ENCODE measurements around the gene CRYBB1. TPM values are rescaled to one million over a fixed set of nuclear protein-coding genes. Genes with fewer than 3 reads are reported as not detected.

Gene CRYBB1
- total and polyA plus RNA-seq, 2 donors from 2014 or later: 0.54 to 1.7 TPM

GRCh38 chr22:26556904-26557303, 60.9 kb downstream of the CRYBB1 start:
- Histone ChIP-seq H3K4me1 (ENCODE audit: control insufficient read depth in 2 of 3, insufficient read depth in 2 of 3, low read depth in 1 of 3, low read length in 3 of 3) (peaks cover 0 to 21% (median 0%) of the 10 kb centered on the region in 3 donors), H3K27ac (ENCODE audit: low read depth in 2 of 2, low read length in 2 of 2) (peak overlapping the region in 1 of 2 donors; percentile 23), H3K9ac (ENCODE audit: low read length in 3 of 3) (no peak overlapping the region), H3K27me3 (ENCODE audit: control insufficient read depth, insufficient read depth, low read length) (no peaks in the 10 kb centered on the region), H3K4me3 (ENCODE audit: low read length in 3 of 3) (no peak overlapping the region), H3K36me3 (ENCODE audit: control insufficient read depth in 2 of 3, insufficient read depth in 3 of 3, low read length in 3 of 3) (no peaks in the 10 kb centered on the region), H3K9me3 (ENCODE audit: control insufficient read depth in 2 of 3, insufficient read depth in 1 of 3, low read length in 3 of 3) (no peaks in the 10 kb centered on the region)
- no peak for DNase-seq
- FAIRE-seq: no peak
- intact Hi-C loops (cut with DNase I): no loop called here
- TF ChIP-seq CTCF (IDR thresholded peaks at IDR 0.05; ENCODE audit: borderline replicate concordance, extremely low read depth, insufficient read depth): no peak

- no peaks in the 10 kb centered on the region for H3K27me3 ChIP-seq (ENCODE audit: control insufficient read depth, insufficient read depth, low read length)
- intact Hi-C loops (cut with DNase I): no loop called here
- no peak for TF ChIP-seq CTCF (IDR thresholded peaks at IDR 0.05; ENCODE audit: borderline replicate concordance, extremely low read depth, insufficient read depth)
- H3K4me3 ChIP-seq (ENCODE audit: low read length in 3 of 3): no peak overlapping the region
- FAIRE-seq (no peak), DNase-seq (no peak)
- H3K27ac ChIP-seq (ENCODE audit: low read depth in 2 of 2, low read length in 2 of 2): peak overlapping the region; percentile 26 to 58
- no peaks in the 10 kb centered on the region for H3K36me3 ChIP-seq (ENCODE audit: control insufficient read depth in 2 of 3, insufficient read depth in 3 of 3, low read length in 3 of 3)
- H3K4me1 ChIP-seq (ENCODE audit: control insufficient read depth in 2 of 3, insufficient read depth in 2 of 3, low read depth in 1 of 3, low read length in 3 of 3): peaks cover 0 to 26% (median 0%) of the 10 kb centered on the region in 3 donors
- H3K9ac ChIP-seq (ENCODE audit: low read length in 3 of 3): no peak overlapping the region
- H3K9me3 ChIP-seq (ENCODE audit: control insufficient read depth in 2 of 3, insufficient read depth in 1 of 3, low read length in 3 of 3): no peaks in the 10 kb centered on the region
Observed at GRCh38 chr22:26555478-26555877, 62.3 kb downstream of the CRYBB1 start.

GRCh38 chr22:26554956-26555355, 62.9 kb downstream of the CRYBB1 start:
- Histone ChIP-seq H3K27me3 (ENCODE audit: control insufficient read depth, insufficient read depth, low read length) (no peaks in the 10 kb centered on the region), H3K9ac (ENCODE audit: low read length in 3 of 3) (no peak overlapping the region), H3K4me3 (ENCODE audit: low read length in 3 of 3) (no peak overlapping the region), H3K4me1 (ENCODE audit: control insufficient read depth in 2 of 3, insufficient read depth in 2 of 3, low read depth in 1 of 3, low read length in 3 of 3) (peaks cover 0 to 28% (median 3%) of the 10 kb centered on the region in 3 donors), H3K36me3 (ENCODE audit: control insufficient read depth in 2 of 3, insufficient read depth in 3 of 3, low read length in 3 of 3) (no peaks in the 10 kb centered on the region), H3K27ac (ENCODE audit: low read depth in 2 of 2, low read length in 2 of 2) (peak overlapping the region; percentile 47 to 58), H3K9me3 (ENCODE audit: control insufficient read depth in 2 of 3, insufficient read depth in 1 of 3, low read length in 3 of 3) (no peaks in the 10 kb centered on the region)
- intact Hi-C loops (cut with DNase I): no loop called here
- DNase-seq (peak in 2 of 5 donors; percentile 26 to 39), FAIRE-seq (no peak)
- no peak for TF ChIP-seq CTCF (IDR thresholded peaks at IDR 0.05; ENCODE audit: borderline replicate concordance, extremely low read depth, insufficient read depth)

All from kidney (tissue), 14 donors.